Activated CD4-positive, CD25-positive, alpha-beta regulatory T cell treated with anti-CD3 and anti-CD28 coated beads, Interleukin-2, amount 50 U/mL, for 72 hours (primary cell): ENCODE data around the gene CREB5.

Experiments used
- DNase-seq: peaks from one replicate; pipeline ENCODE4 v3.0.0; 2021

Gene CREB5

GRCh38 chr7:28435732-28436378 lies 23.5 kb downstream of the CREB5 start:
- no peak for DNase-seq

- no peak for DNase-seq
Measured at GRCh38 chr7:28440055-28440601, 27.8 kb downstream of the CREB5 start.

GRCh38 chr7:28442540-28443420 lies 30.5 kb downstream of the CREB5 start:
- no peak for DNase-seq

- no peak for DNase-seq
Measured at GRCh38 chr7:28446131-28446530, 33.8 kb downstream of the CREB5 start.

GRCh38 chr7:28447071-28447470 lies 34.8 kb downstream of the CREB5 start:
- DNase-seq: no peak

- no peak for DNase-seq
Measured at GRCh38 chr7:28448708-28449107, 36.4 kb downstream of the CREB5 start.

GRCh38 chr7:28452681-28453080 lies 40.4 kb downstream of the CREB5 start:
- DNase-seq: no peak

GRCh38 chr7:28455486-28455885 lies 43.2 kb downstream of the CREB5 start:
- no peak for DNase-seq

- no peak for DNase-seq
Measured at GRCh38 chr7:28456044-28456443, 43.7 kb downstream of the CREB5 start.

GRCh38 chr7:28458732-28459131 lies 46.4 kb downstream of the CREB5 start:
- no peak for DNase-seq

- no peak for DNase-seq
Measured at GRCh38 chr7:28459306-28459705, 47.0 kb downstream of the CREB5 start.

- no peak for DNase-seq
Measured at GRCh38 chr7:28465697-28466096, 53.4 kb downstream of the CREB5 start.

GRCh38 chr7:28466341-28466740 lies 54.0 kb downstream of the CREB5 start:
- DNase-seq: no peak

- no peak for DNase-seq
Measured at GRCh38 chr7:28466885-28467284, 54.6 kb downstream of the CREB5 start.

GRCh38 chr7:28469562-28469961 lies 57.2 kb downstream of the CREB5 start:
- DNase-seq: no peak

GRCh38 chr7:28470344-28470743 lies 58.0 kb downstream of the CREB5 start:
- DNase-seq: no peak

GRCh38 chr7:28472332-28472731 lies 60.0 kb downstream of the CREB5 start:
- DNase-seq: no peak

- no peak for DNase-seq
Measured at GRCh38 chr7:28473571-28474281, 61.4 kb downstream of the CREB5 start.

- no peak for DNase-seq
Measured at GRCh38 chr7:28474282-28474638, 61.9 kb downstream of the CREB5 start.

GRCh38 chr7:28474640-28475039 lies 62.3 kb downstream of the CREB5 start:
- DNase-seq: no peak

- DNase-seq: no peak
Measured at GRCh38 chr7:28477041-28477442, 64.7 kb downstream of the CREB5 start.

- DNase-seq: no peak
Measured at GRCh38 chr7:28478656-28479055, 66.3 kb downstream of the CREB5 start.

- no peak for DNase-seq
Measured at GRCh38 chr7:28479507-28479947, 67.2 kb downstream of the CREB5 start.

- DNase-seq: no peak
Measured at GRCh38 chr7:28480595-28480994, 68.3 kb downstream of the CREB5 start.
